Vagina (tissue), 2 donors: ENCODE data around the gene SH2D7. TPM values are rescaled to one million over a fixed set of nuclear protein-coding genes. Genes with fewer than 3 reads are reported as not detected.

Experiments used
- DNase-seq, 2 donors: peaks; one replicate each; pipeline ENCODE4 v3.0.0-alpha.2; 2017; ENCODE audit errors: extremely low spot score in 2 of 2
- H3K27ac ChIP-seq: fragments of 200-600 bp; sonication (generic); one replicate; pipeline ENCODE4 v1.5.1; 2019
- H3K27me3 ChIP-seq: fragments of 200-600 bp; sonication (generic); one replicate; pipeline ENCODE4 v1.5.1; 2019
- H3K36me3 ChIP-seq, 2 donors: fragments of 200-600 bp; sonication (generic); one replicate each; pipeline ENCODE4 v1.5.1; 2017 to 2019
- H3K4me1 ChIP-seq: fragments of 200-600 bp; sonication (generic); one replicate; pipeline ENCODE4 v1.5.1; 2019
- H3K4me3 ChIP-seq, 2 donors: fragments of 200-600 bp; sonication (generic); 1 replicate in 1 of 2; 2 replicates in 1 of 2; pipeline ENCODE4 v1.5.1; 2016 to 2019
- H3K9me3 ChIP-seq: fragments of 200-600 bp; sonication (generic); one replicate; pipeline ENCODE4 v1.5.1; 2019
- POLR2A ChIP-seq, 2 donors: fragments of 450-650 bp; IDR thresholded peaks; one replicate each; pipeline ENCODE4 v1.6.1; 2017; ENCODE audit warnings: antibody characterized with exemption in 2 of 2, mild to moderate bottlenecking in 2 of 2, moderate library complexity in 2 of 2
- POLR2AphosphoS5 ChIP-seq, 2 donors: sonication (generic); formaldehyde crosslinking; IDR thresholded peaks; one replicate each; pipeline ENCODE4 v1.9.0; 2017; ENCODE audit warnings: antibody characterized with exemption in 2 of 2, mild to moderate bottlenecking in 2 of 2, low read depth in 1 of 2; ENCODE audit not compliant: insufficient read depth in 1 of 2
- intact Hi-C: fragments of 100-400 bp; cut with DNase I; formaldehyde crosslinking; loops from one replicate; pipeline ENCODE4 v1.15.1; 2023
- total RNA-seq: library from RNA; depleted of rRNA; stranded (reverse); fragments of >200 nt; gene quantifications from one replicate; pipeline ENCODE4 v1.2.3, GENCODE V29; 2016
- TF ChIP-seq, protein P1 (sequence below), 3 experiments: fragments of 450-650 bp in 2 of 3; fragments of 200-600 bp in 1 of 3; sonication (generic) in 1 of 3; IDR thresholded peaks; one replicate each; pipeline ENCODE4 v1.5.1; 2017 to 2019; ENCODE audit warnings: antibody characterized with exemption in 3 of 3, mild to moderate bottlenecking in 2 of 3, moderate library complexity in 2 of 3

SH2D7 gene
- total RNA-seq, 1 donor from 2014 or later = not detected

DNA sequence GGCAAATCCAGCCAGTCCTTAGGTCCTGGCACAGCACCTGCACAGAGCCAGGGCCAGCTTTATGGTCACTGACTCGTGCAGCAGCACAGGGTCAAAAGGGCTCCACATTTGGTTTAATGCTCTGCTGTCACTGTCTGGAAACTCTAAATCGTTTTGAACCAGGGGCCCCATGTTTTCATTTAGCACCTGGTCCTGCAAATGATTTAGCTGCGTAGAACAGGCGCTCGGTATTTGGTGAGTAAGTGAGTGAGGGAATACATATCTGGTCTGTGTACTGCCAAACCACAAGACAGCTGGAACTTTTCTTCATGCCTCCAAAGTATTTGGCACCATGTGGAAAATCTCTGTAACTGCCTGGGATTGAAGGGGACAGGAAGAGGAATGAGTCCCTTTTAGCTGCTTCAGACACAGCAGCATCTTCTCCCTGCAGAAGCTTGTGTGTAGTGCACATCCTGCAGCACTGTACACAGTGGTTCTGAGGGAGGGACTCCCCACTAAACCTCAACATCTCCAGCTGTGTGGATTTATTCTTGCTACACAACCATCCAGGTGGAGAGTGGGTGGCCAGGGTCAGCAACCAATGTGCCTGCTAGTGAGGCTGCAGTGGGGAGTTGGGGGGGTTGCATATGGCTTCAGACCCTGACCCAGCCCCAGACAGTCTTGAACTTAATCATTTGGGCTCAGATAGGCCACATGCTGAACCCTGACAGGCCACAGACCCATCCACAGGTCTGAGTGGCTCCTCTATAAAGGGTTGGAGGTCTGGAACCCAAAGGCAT is 1.1 kb downstream of the SH2D7 start:
- peaks cover 13% of the 10 kb centered on the region for H3K4me1 ChIP-seq
- no peak for DNase-seq
- no peaks in the 10 kb centered on the region for H3K9me3 ChIP-seq
- no peaks in the 10 kb centered on the region for H3K27me3 ChIP-seq
- intact Hi-C loops = no loop called here
- no peaks in the 10 kb centered on the region for H3K36me3 ChIP-seq
- no peak overlapping the region for H3K27ac ChIP-seq
- H3K4me3 ChIP-seq = no peak overlapping the region
- TF ChIP-seq POLR2AphosphoS5 (IDR thresholded peaks at IDR 0.05; ENCODE audit: insufficient read depth in 1 of 2, low read depth in 1 of 2) (no peak), POLR2A (IDR thresholded peaks at IDR 0.05) (no peak)
- TF ChIP-seq, protein P1, sequence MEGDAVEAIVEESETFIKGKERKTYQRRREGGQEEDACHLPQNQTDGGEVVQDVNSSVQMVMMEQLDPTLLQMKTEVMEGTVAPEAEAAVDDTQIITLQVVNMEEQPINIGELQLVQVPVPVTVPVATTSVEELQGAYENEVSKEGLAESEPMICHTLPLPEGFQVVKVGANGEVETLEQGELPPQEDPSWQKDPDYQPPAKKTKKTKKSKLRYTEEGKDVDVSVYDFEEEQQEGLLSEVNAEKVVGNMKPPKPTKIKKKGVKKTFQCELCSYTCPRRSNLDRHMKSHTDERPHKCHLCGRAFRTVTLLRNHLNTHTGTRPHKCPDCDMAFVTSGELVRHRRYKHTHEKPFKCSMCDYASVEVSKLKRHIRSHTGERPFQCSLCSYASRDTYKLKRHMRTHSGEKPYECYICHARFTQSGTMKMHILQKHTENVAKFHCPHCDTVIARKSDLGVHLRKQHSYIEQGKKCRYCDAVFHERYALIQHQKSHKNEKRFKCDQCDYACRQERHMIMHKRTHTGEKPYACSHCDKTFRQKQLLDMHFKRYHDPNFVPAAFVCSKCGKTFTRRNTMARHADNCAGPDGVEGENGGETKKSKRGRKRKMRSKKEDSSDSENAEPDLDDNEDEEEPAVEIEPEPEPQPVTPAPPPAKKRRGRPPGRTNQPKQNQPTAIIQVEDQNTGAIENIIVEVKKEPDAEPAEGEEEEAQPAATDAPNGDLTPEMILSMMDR (IDR thresholded peaks at IDR 0.05) = no peak

GRCh38 chr15:78097667-78098066 is 5.3 kb downstream of the SH2D7 start:
- Histone ChIP-seq H3K27me3 (no peaks in the 10 kb centered on the region), H3K27ac (no peak overlapping the region), H3K9me3 (no peaks in the 10 kb centered on the region), H3K4me1 (peaks cover 6% of the 10 kb centered on the region), H3K4me3 (no peak overlapping the region), H3K36me3 (no peaks in the 10 kb centered on the region)
- TF ChIP-seq, protein P1 (IDR thresholded peaks at IDR 0.05) = no peak
- TF ChIP-seq POLR2A (IDR thresholded peaks at IDR 0.05) = no peak
- intact Hi-C loops = no loop called here
- DNase-seq = no peak

- no peak for TF ChIP-seq POLR2AphosphoS5 (IDR thresholded peaks at IDR 0.05; ENCODE audit: insufficient read depth in 1 of 2, low read depth in 1 of 2)
- TF ChIP-seq, protein P1 (IDR thresholded peaks at IDR 0.05) = no peak
- no peak for TF ChIP-seq POLR2A (IDR thresholded peaks at IDR 0.05)
- Histone ChIP-seq H3K27me3 (no peaks in the 10 kb centered on the region), H3K9me3 (no peaks in the 10 kb centered on the region), H3K4me3 (no peak overlapping the region), H3K27ac (no peak overlapping the region), H3K36me3 (no peaks in the 10 kb centered on the region), H3K4me1 (peaks cover under 1% of the 10 kb centered on the region)
- intact Hi-C loops = no loop called here
- DNase-seq = peak in 1 of 2 donors; percentile 89
Measured at GRCh38 chr15:78098131-78098755, 5.9 kb downstream of the SH2D7 start.

DNA sequence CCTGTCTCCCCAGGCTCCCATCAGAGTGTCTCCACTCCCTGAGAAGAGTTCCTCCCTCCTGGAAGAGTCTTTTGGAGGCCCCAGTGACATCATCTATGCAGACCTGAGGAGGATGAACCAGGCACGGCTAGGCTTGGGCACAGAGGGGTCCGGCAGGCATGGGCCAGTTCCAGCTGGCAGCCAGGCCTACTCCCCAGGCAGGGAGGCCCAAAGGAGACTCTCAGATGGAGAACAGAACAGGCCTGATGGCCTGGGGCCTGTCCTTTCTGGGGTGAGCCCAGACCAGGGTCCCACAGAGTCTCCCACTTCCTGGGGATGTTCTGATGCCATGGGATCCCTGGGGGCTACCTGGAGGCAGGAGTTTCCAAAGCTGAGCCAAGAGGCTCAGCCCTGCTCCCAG is 8.5 kb downstream of the SH2D7 start:
- H3K36me3 ChIP-seq = no peaks in the 10 kb centered on the region
- TF ChIP-seq POLR2A (IDR thresholded peaks at IDR 0.05) (no peak), POLR2AphosphoS5 (IDR thresholded peaks at IDR 0.05; ENCODE audit: insufficient read depth in 1 of 2, low read depth in 1 of 2) (no peak)
- TF ChIP-seq, protein P1 (IDR thresholded peaks at IDR 0.05) = no peak
- DNase-seq = no peak

More for the DNA sequence above, 8.5 kb downstream of the SH2D7 start:
- no peaks in the 10 kb centered on the region for H3K4me1 ChIP-seq
- no peak overlapping the region for H3K4me3 ChIP-seq
- intact Hi-C loops = no loop called here
- no peaks in the 10 kb centered on the region for H3K27me3 ChIP-seq
- H3K27ac ChIP-seq = no peak overlapping the region
- no peaks in the 10 kb centered on the region for H3K9me3 ChIP-seq
